Activated T-helper 2 cell treated with anti-CD3 and anti-CD28 coated beads, Interferon-gamma antibody, Interleukin-2, Interleukin-4, amounts not matched to agents 10 μg/mL and 5 μg/mL and 100 μg/mL, durations not matched to agents 14 hours and 24 hours and 36 hours (primary cell): Measurements from ENCODE around the gene IFIT3. TPM values are rescaled to one million over a fixed set of nuclear protein-coding genes. Genes with fewer than 3 reads are reported as not detected.

Source experiments
- DNase-seq: peaks from one replicate; pipeline ENCODE4 v3.0.0; 2021; ENCODE audit warnings: low spot score
- H3K27ac Mint-ChIP-seq: one replicate; pipeline ENCODE4 v1.8.0; 2021; ENCODE audit warnings: mixed read lengths
- H3K27me3 Mint-ChIP-seq: one replicate; pipeline ENCODE4 v1.8.0; 2021; ENCODE audit warnings: low read depth, mixed read lengths
- H3K36me3 Mint-ChIP-seq: one replicate; pipeline ENCODE4 v1.8.0; 2021; ENCODE audit warnings: low read depth, mixed read lengths
- H3K4me1 Mint-ChIP-seq: one replicate; pipeline ENCODE4 v1.8.0; 2021; ENCODE audit warnings: low read depth, mixed read lengths
- H3K4me3 Mint-ChIP-seq: one replicate; pipeline ENCODE4 v1.8.0; 2021; ENCODE audit warnings: low read depth, mild to moderate bottlenecking, moderate library complexity, mixed read lengths
- H3K9me3 Mint-ChIP-seq: one replicate; pipeline ENCODE4 v1.8.0; 2021; ENCODE audit warnings: mixed read lengths
- intact Hi-C: fragments of 100-400 bp; cut with micrococcal nuclease; formaldehyde crosslinking; loops from one replicate; pipeline ENCODE4 v1.15.1; 2023
- total RNA-seq: library from RNA; stranded (reverse); gene quantifications from 2 replicates; pipeline ENCODE4 v1.2.3, GENCODE V29; 2022

IFIT3 gene
- total RNA-seq, 1 donor from 2014 or later, result 0.94 TPM

- H3K9me3 Mint-ChIP-seq, result no peaks in the 10 kb centered on the region
- H3K4me3 Mint-ChIP-seq, result no peak overlapping the region
- no peaks in the 10 kb centered on the region for H3K36me3 Mint-ChIP-seq
- intact Hi-C loops, result no loop called here
- H3K27me3 Mint-ChIP-seq, result peaks cover 50% of the 10 kb centered on the region
- H3K27ac Mint-ChIP-seq, result no peak overlapping the region
- DNase-seq, result no peak
- H3K4me1 Mint-ChIP-seq, result no peaks in the 10 kb centered on the region
Measured at GRCh38 chr10:89357975-89358374, 30.2 kb downstream of the IFIT3 start.

DNA sequence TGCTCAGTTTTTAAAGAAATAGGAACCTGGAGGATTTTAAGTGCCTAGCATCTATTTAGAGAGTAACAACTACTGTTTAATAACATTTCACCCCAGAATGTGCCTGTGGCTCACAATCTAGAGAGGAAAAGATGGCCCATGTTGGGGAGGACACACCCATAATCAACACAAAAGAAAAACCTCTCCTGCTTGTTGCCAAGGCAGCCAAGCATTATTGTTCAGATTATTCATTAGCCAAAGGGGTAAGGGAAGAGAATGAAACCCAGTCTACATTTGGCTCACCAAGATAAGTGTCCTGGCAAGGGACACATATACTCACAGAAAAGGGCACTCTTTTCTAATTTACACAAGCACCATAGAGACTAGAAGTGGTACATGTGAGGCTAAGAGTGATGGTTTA lies 32.4 kb downstream of the IFIT3 start:
- intact Hi-C loops, result no loop called here

GRCh38 chr10:89362929-89363328 lies 35.1 kb downstream of the IFIT3 start:
- H3K36me3 Mint-ChIP-seq, result no peaks in the 10 kb centered on the region
- no peak for DNase-seq
- H3K4me1 Mint-ChIP-seq, result peaks cover 9% of the 10 kb centered on the region
- H3K4me3 Mint-ChIP-seq, result no peak overlapping the region
- intact Hi-C loops, result no loop called here
- peaks cover 28% of the 10 kb centered on the region for H3K27me3 Mint-ChIP-seq
- H3K27ac Mint-ChIP-seq, result no peak overlapping the region
- H3K9me3 Mint-ChIP-seq, result no peaks in the 10 kb centered on the region

More for the DNA sequence above, 32.4 kb downstream of the IFIT3 start:
- DNase-seq, result no peak
- Mint-ChIP-seq H3K9me3 (no peaks in the 10 kb centered on the region), H3K4me1 (peaks cover 6% of the 10 kb centered on the region), H3K27me3 (peaks cover 42% of the 10 kb centered on the region), H3K36me3 (no peaks in the 10 kb centered on the region), H3K27ac (no peak overlapping the region), H3K4me3 (no peak overlapping the region)

DNA sequence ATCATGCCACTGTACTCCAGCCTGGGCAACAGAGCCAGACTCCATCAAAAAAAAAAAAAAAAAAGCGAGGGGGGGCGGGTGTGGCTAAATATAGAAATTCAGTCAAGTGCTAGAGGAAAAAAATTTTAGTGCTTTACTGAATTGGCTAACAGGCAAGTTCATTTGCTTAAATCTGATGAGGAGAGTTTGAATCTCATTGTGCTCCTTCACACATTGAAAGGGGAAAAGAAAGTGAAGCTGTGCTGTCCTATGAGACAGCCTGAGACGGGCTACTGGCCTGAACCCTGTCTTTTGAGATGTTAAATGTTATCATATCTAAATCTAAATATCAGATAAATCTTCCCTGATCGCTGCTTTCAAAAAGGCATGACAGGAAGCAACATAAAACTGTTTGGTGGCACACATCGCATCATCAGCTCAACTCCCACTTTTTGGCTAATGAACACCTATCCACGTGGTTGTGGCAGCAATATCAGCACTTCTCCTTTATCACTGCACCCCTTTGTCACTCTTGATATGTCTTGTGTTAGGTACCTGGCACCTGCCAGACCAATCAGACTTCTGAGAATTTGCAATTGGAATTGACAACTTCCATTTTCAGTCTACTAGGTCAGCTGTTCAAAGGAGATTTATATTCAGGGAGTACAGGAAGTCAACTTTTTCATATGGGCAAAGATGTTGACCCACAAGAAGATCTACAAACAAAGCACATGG lies 36.1 kb downstream of the IFIT3 start:
- no peak overlapping the region for H3K27ac Mint-ChIP-seq
- no peaks in the 10 kb centered on the region for H3K9me3 Mint-ChIP-seq
- H3K4me3 Mint-ChIP-seq, result no peak overlapping the region
- intact Hi-C loops, result no loop called here
- no peak for DNase-seq
- H3K4me1 Mint-ChIP-seq, result peaks cover 10% of the 10 kb centered on the region
- no peaks in the 10 kb centered on the region for H3K36me3 Mint-ChIP-seq
- H3K27me3 Mint-ChIP-seq, result peaks cover 22% of the 10 kb centered on the region

DNA sequence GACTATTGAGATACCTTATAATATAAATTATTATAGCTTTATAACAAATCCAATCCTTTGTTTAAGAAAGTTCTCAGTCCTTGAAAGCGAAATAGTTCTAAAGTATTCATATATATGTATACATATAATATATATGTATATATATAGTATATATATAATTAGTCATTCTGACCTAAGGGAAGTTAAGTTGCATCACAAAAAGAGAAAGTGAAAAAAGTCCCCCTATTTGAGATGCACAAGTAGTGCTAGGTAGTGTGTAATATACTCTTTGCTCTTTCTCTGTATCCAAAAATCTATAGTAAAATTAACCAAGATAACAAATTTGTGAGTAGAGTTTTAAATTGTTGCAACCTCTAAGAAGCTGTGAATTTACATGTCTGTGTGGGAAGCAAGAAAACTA lies 36.7 kb downstream of the IFIT3 start:
- Mint-ChIP-seq H3K36me3 (no peaks in the 10 kb centered on the region), H3K4me3 (no peak overlapping the region), H3K27ac (no peak overlapping the region), H3K9me3 (no peaks in the 10 kb centered on the region), H3K27me3 (peaks cover 25% of the 10 kb centered on the region), H3K4me1 (peaks cover 14% of the 10 kb centered on the region)
- no peak for DNase-seq
- intact Hi-C loops, result no loop called here

- Mint-ChIP-seq H3K27ac (no peak overlapping the region), H3K36me3 (no peaks in the 10 kb centered on the region), H3K4me1 (peaks cover 14% of the 10 kb centered on the region), H3K4me3 (no peak overlapping the region), H3K27me3 (peaks cover 27% of the 10 kb centered on the region), H3K9me3 (no peaks in the 10 kb centered on the region)
- intact Hi-C loops, result no loop called here
- no peak for DNase-seq
Measured at GRCh38 chr10:89367529-89367928, 39.7 kb downstream of the IFIT3 start.

DNA sequence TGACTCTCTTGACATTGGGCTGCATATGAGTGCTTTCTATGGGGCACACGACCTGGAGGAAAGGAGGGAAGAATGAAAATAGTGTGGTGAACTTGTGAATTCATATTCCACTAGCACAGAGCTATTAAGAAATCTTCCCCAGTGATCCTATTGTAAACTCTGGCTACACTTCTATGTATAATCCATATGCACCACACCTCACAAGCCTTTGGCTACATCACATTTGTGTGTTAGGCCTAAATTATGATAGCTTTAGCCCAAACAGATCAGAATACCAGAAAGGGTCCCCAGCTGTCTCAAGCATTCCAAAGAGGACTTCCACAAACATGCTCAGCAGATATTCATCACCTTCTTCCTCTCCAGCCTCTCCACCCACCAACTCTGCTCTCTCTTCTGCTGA lies 40.3 kb downstream of the IFIT3 start:
- H3K27ac Mint-ChIP-seq, result no peak overlapping the region
- no peaks in the 10 kb centered on the region for H3K9me3 Mint-ChIP-seq
- H3K36me3 Mint-ChIP-seq, result no peaks in the 10 kb centered on the region
- H3K27me3 Mint-ChIP-seq, result peaks cover 32% of the 10 kb centered on the region
- intact Hi-C loops, result no loop called here
- H3K4me3 Mint-ChIP-seq, result no peak overlapping the region
- peaks cover 14% of the 10 kb centered on the region for H3K4me1 Mint-ChIP-seq
- DNase-seq, result no peak

- no peak overlapping the region for H3K4me3 Mint-ChIP-seq
- no peaks in the 10 kb centered on the region for H3K9me3 Mint-ChIP-seq
- H3K27ac Mint-ChIP-seq, result no peak overlapping the region
- intact Hi-C loops, result no loop called here
- H3K36me3 Mint-ChIP-seq, result no peaks in the 10 kb centered on the region
- peaks cover 11% of the 10 kb centered on the region for H3K4me1 Mint-ChIP-seq
- no peak for DNase-seq
- H3K27me3 Mint-ChIP-seq, result peaks cover 36% of the 10 kb centered on the region
Measured at GRCh38 chr10:89369156-89370105, 41.6 kb downstream of the IFIT3 start.

GRCh38 chr10:89371079-89371478 lies 43.3 kb downstream of the IFIT3 start:
- H3K36me3 Mint-ChIP-seq, result no peaks in the 10 kb centered on the region
- H3K9me3 Mint-ChIP-seq, result no peaks in the 10 kb centered on the region
- H3K27ac Mint-ChIP-seq, result no peak overlapping the region
- DNase-seq, result no peak
- H3K27me3 Mint-ChIP-seq, result peaks cover 29% of the 10 kb centered on the region
- peaks cover 8% of the 10 kb centered on the region for H3K4me1 Mint-ChIP-seq
- H3K4me3 Mint-ChIP-seq, result no peak overlapping the region
- intact Hi-C loops, result no loop called here

DNA sequence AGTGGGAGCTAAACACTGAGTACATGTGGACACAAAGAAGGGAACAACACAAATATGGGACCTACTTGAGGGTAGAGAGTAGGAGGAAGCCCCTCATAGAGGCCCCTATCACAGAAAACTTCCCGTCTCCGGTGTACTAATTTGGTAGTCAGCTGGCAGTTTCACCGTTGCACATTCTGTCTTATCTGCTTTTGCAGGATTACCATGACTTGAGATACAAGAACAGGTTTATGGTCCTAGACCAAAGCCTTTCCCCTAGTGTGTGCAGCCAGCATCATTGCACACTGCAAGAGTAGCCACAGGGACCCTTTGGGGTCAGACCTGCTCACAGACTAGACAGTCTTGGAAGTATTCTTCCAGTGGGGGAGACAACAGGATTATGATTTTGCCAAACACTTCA lies 44.2 kb downstream of the IFIT3 start:
- Mint-ChIP-seq H3K27ac (no peak overlapping the region), H3K36me3 (no peaks in the 10 kb centered on the region), H3K4me3 (no peak overlapping the region), H3K4me1 (peaks cover 8% of the 10 kb centered on the region), H3K27me3 (peaks cover 31% of the 10 kb centered on the region), H3K9me3 (no peaks in the 10 kb centered on the region)
- no peak for DNase-seq
- intact Hi-C loops, result no loop called here

DNA sequence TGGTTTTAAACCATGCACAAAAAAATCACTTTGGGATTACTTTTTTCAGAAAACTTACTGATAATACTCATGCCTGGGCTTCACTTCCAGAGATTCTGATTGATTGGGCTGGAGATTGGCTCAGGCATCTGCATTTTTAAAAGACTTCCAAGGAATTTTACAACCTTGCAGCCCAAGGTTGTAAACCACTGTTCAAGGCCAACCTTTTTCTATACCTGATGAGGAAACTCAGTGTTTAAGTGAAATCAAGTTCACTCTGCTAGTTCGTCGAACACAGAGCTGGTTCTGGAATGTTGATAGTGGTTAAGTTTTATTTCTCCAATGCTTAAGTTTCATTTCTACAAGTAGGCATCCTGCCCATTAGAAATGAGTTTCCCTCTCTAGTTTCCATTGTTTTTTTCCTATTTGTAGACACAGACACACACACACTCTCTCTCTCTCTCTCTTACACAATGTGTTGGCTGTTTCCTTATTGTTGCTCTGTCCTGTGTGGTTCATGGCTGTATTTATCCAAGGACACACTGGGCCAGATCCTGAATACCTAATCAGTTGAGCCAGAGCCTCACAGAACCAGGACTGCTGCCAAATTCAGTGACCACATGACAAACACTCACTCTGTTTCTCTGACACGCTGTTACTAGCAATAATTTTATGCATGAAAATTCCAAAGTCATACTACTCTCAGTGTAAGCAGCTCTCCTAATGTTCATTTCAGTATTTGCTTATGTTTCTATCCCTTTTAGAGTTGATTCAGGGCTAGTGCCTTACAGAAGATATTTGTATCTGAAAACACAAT lies 46.3 kb downstream of the IFIT3 start:
- Mint-ChIP-seq H3K36me3 (no peaks in the 10 kb centered on the region), H3K9me3 (no peaks in the 10 kb centered on the region), H3K27me3 (peaks cover 30% of the 10 kb centered on the region), H3K27ac (no peak overlapping the region), H3K4me1 (peaks cover 3% of the 10 kb centered on the region), H3K4me3 (no peak overlapping the region)
- intact Hi-C loops, result no loop called here
- no peak for DNase-seq

GRCh38 chr10:89374713-89375141 lies 46.9 kb downstream of the IFIT3 start:
- Mint-ChIP-seq H3K27me3 (peaks cover 27% of the 10 kb centered on the region), H3K27ac (no peak overlapping the region), H3K9me3 (no peaks in the 10 kb centered on the region), H3K4me1 (no peaks in the 10 kb centered on the region), H3K4me3 (no peak overlapping the region), H3K36me3 (no peaks in the 10 kb centered on the region)
- intact Hi-C loops, result no loop called here
- DNase-seq, result no peak
